KG1 (cell line): Measurements from ENCODE around the gene TTLL7.

Experiments used
- DNase-seq: peaks from one replicate; lab custom pipeline; 2025; lab: John Stamatoyannopoulos, UW

TTLL7 gene

GRCh38 chr1:83819436-83819835 lies 179.5 kb downstream of the TTLL7 start:
- DNase-seq, result no peak

- no peak for DNase-seq
Observed at GRCh38 chr1:83818916-83819315, 180.0 kb downstream of the TTLL7 start.

- DNase-seq, result no peak
Observed at GRCh38 chr1:83816836-83817235, 182.1 kb downstream of the TTLL7 start.

- DNase-seq, result no peak
Observed at GRCh38 chr1:83815330-83815729, 183.6 kb downstream of the TTLL7 start.
